ENCODE data around the gene EFCAB12. TPM values are rescaled to one million over a fixed set of nuclear protein-coding genes. Genes with fewer than 3 reads are reported as not detected.

Gene EFCAB12
- total RNA-seq, 4 donors from 2014 or later = 0.54 TPM; not detected in 3

DNA sequence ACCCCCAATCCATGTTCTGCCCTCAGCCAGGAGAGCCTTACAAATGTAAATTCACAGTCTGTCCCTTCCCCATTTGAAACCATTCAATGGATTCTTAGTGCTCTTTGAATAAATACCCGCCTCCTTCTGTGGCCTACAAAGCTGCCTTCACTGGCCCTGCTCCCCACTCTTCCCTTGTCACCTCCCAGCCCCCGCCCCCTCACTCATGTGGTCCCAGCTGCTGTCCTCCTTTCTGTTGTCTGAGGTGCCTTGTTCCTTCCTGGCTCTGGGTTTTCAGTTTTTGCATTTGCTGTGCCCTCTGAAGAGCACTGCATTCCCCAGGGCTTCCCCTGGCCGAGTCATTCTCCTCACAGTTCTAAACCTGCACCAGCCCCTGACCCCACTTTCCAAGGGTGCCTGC, 3.2 kb downstream of the EFCAB12 start:
- H3K36me3 ChIP-seq = peaks cover 0 to 3% (median 0%) of the 10 kb centered on the region in 3 donors
- no peak overlapping the region for H3K4me3 ChIP-seq
- no peak for DNase-seq
- TF ChIP-seq, protein P1, sequence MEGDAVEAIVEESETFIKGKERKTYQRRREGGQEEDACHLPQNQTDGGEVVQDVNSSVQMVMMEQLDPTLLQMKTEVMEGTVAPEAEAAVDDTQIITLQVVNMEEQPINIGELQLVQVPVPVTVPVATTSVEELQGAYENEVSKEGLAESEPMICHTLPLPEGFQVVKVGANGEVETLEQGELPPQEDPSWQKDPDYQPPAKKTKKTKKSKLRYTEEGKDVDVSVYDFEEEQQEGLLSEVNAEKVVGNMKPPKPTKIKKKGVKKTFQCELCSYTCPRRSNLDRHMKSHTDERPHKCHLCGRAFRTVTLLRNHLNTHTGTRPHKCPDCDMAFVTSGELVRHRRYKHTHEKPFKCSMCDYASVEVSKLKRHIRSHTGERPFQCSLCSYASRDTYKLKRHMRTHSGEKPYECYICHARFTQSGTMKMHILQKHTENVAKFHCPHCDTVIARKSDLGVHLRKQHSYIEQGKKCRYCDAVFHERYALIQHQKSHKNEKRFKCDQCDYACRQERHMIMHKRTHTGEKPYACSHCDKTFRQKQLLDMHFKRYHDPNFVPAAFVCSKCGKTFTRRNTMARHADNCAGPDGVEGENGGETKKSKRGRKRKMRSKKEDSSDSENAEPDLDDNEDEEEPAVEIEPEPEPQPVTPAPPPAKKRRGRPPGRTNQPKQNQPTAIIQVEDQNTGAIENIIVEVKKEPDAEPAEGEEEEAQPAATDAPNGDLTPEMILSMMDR (IDR thresholded peaks at IDR 0.05) = no peak
- TF ChIP-seq POLR2A (IDR thresholded peaks at IDR 0.05) = no peak
- peaks cover 0 to 11% (median 4%) of the 10 kb centered on the region in 4 donors for H3K4me1 ChIP-seq
- H3K9me3 ChIP-seq = no peaks in the 10 kb centered on the region
- H3K27me3 ChIP-seq = no peaks in the 10 kb centered on the region
- H3K27ac ChIP-seq = no peak overlapping the region

- peaks cover 0 to 11% (median 4%) of the 10 kb centered on the region in 4 donors for H3K4me1 ChIP-seq
- H3K4me3 ChIP-seq = no peak overlapping the region
- TF ChIP-seq, protein P1 (IDR thresholded peaks at IDR 0.05) = no peak
- no peak for TF ChIP-seq POLR2A (IDR thresholded peaks at IDR 0.05)
- no peaks in the 10 kb centered on the region for H3K9me3 ChIP-seq
- no peaks in the 10 kb centered on the region for H3K27me3 ChIP-seq
- no peak overlapping the region for H3K27ac ChIP-seq
- H3K36me3 ChIP-seq = no peaks in the 10 kb centered on the region
- no peak for DNase-seq
These were observed 4.1 kb downstream of the EFCAB12 start for GRCh38 chr3:129424185-129424841.

DNA sequence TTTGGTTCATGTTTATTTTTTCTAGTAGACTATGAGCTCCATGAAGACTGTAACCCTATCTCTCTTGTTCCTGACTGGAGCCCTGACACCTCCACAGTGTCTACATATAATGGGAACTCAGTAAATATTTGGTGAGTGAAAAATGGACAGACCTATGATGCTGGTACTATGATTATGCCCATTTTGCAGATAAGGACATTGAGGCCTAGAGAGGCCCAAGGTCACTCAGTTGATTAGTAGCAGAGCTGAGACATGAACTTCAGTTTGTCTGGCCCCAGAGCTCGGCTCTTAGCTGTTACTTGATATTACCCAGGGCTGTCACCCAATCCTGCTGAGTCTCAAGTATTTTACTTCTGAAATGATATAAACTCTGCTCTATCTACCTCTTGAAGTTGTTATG, 5.5 kb downstream of the EFCAB12 start:
- no peaks in the 10 kb centered on the region for H3K36me3 ChIP-seq
- no peak overlapping the region for H3K27ac ChIP-seq
- TF ChIP-seq, protein P1 (IDR thresholded peaks at IDR 0.05) = no peak
- TF ChIP-seq POLR2A (IDR thresholded peaks at IDR 0.05) = no peak
- H3K4me3 ChIP-seq = no peak overlapping the region
- DNase-seq = no peak
- no peaks in the 10 kb centered on the region for H3K9me3 ChIP-seq
- no peaks in the 10 kb centered on the region for H3K27me3 ChIP-seq
- H3K4me1 ChIP-seq = peaks cover 0 to 4% (median 2%) of the 10 kb centered on the region in 4 donors

- Histone ChIP-seq H3K27ac (no peak overlapping the region), H3K36me3 (no peaks in the 10 kb centered on the region), H3K4me1 (no peaks in the 10 kb centered on the region), H3K27me3 (no peaks in the 10 kb centered on the region), H3K4me3 (no peak overlapping the region), H3K9me3 (no peaks in the 10 kb centered on the region)
- no peak for DNase-seq
- TF ChIP-seq, protein P1 (IDR thresholded peaks at IDR 0.05) = no peak
- TF ChIP-seq POLR2A (IDR thresholded peaks at IDR 0.05) = no peak
These were observed 6.3 kb downstream of the EFCAB12 start for GRCh38 chr3:129421988-129422745.

DNA sequence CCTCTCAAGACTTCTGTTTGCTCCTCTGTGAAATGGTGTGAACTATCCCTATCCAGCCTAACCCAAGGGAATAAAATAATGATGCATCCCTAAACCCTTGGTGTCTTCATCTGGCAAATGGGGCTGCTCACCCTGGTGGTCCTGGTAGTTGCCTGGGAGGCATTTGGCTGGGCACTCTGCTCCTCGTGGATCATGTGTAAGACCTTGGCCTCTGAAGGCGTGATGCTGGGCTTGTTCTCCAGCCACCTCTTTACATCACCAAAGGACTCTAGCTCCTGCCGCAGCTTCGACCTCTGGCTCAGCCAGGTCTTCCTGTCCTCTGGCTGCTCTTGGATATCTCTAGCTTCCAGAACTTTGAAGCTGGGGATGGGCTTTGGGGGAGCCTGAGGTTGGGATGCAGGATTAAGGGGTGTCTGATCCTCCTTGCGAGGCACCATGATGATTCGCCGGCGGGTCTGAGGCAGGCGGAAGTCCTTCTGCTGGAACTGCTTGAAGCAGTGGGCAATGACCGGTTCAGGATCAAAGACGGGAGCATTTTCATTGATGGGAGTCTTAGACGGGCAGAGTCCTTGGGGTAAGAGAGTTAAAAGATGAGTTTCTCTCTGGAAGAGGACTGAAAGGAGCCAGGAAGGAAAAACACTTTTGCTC, 7.1 kb downstream of the EFCAB12 start:
- Histone ChIP-seq H3K9me3 (no peaks in the 10 kb centered on the region), H3K4me3 (no peak overlapping the region)
- TF ChIP-seq POLR2A (IDR thresholded peaks at IDR 0.05) = no peak
- TF ChIP-seq, protein P1 (IDR thresholded peaks at IDR 0.05) = no peak

More for the DNA sequence above, 7.1 kb downstream of the EFCAB12 start:
- Histone ChIP-seq H3K36me3 (no peaks in the 10 kb centered on the region), H3K27me3 (no peaks in the 10 kb centered on the region), H3K4me1 (no peaks in the 10 kb centered on the region), H3K27ac (no peak overlapping the region)
- no peak for DNase-seq

All from Peyer's patch (tissue), 4 donors.